ENCODE measurements around the gene MAGI1. TPM values are rescaled to one million over a fixed set of nuclear protein-coding genes. Genes with fewer than 3 reads are reported as not detected.
A peak's percentile ranks its signal among the peaks of the same experiment; 100 is the strongest.

MAGI1 gene
- total RNA-seq, 1 experiment from 2014 or later: 38.6 TPM

GRCh38 chr3:66035763-66036477 lies 2.8 kb downstream of the MAGI1 start:
- Histone ChIP-seq H3K79me2 (ENCODE audit: insufficient read depth, low read length) (peaks cover 69% of the 10 kb centered on the region), H3K9me2 (ENCODE audit: insufficient read depth) (no peaks in the 10 kb centered on the region), H2AFZ (ENCODE audit: low read depth, low read length, poor library complexity, severe bottlenecking) (no peak overlapping the region), H4K20me1 (ENCODE audit: insufficient read depth) (no peaks in the 10 kb centered on the region), H3K9me3 (ENCODE audit: control insufficient read depth in 1 of 2, insufficient read depth in 1 of 2, low read depth in 1 of 2, low read length in 2 of 2) (no peaks in the 10 kb centered on the region), H3K27me3 (ENCODE audit: insufficient read depth, low read length) (no peaks in the 10 kb centered on the region), H3K4me2 (ENCODE audit: low read length) (peak overlapping the region; percentile 91), H3K9ac (ENCODE audit: low read length) (no peak overlapping the region), H3K27ac (ENCODE audit: low read depth, low read length) (no peak overlapping the region), H3K4me1 (ENCODE audit: control insufficient read depth in 1 of 2, insufficient read depth in 2 of 2, low read length in 2 of 2) (peaks cover 26 to 28% of the 10 kb centered on the region in 2 experiments), H3K4me3 (replicated peaks in 1 of 2; ENCODE audit: low read depth in 1 of 2, low read length in 2 of 2) (peak overlapping the region in 1 of 2 experiments; percentile 81; a peak in 1 of 4 replicates), H3K36me3 (ENCODE audit: control insufficient read depth in 1 of 2, insufficient read depth in 2 of 2, low read length in 2 of 2) (no peaks in the 10 kb centered on the region)
- no peak for ATAC-seq
- ChIA-PET CTCF (no interaction called here), POLR2A (no interaction called here), RAD21 (ENCODE audit: low non-redundant PET in 1 of 2, low total read pairs in 2 of 2, uncharacterized antibody in 2 of 2, unreplicated experiment in 2 of 2) (no interaction called here)
- no TSS peak for BruUV-seq (replicated peaks)
- no peak for TF ChIP-seq EZH2phosphoT487 (IDR thresholded peaks at IDR 0.05; ENCODE audit: borderline replicate concordance)
- TF ChIP-seq CEBPB (IDR thresholded peaks at IDR 0.05; ENCODE audit: low read depth): no peak
- no peak for TF ChIP-seq ZFX (IDR thresholded peaks at IDR 0.05)
- no peak for TF ChIP-seq JUND (IDR thresholded peaks at IDR 0.05)
- TF ChIP-seq TCF7L2 (IDR thresholded peaks at IDR 0.05; ENCODE audit: borderline replicate concordance, extremely low read depth, insufficient read depth, insufficient read length): no peak
- TF ChIP-seq EGR1 (IDR thresholded peaks at IDR 0.05; ENCODE audit: low read depth): no peak
- TF ChIP-seq CTCF (IDR thresholded peaks at IDR 0.05 in 2 of 3, conservative IDR thresholded peaks at IDR 0.05 in 1 of 3; ENCODE audit: borderline replicate concordance in 1 of 3, insufficient read depth in 1 of 3, low read depth in 2 of 3, low read length in 2 of 3): no peak
- no peak for TF ChIP-seq POLR2AphosphoS5 (IDR thresholded peaks at IDR 0.05; ENCODE audit: low read depth, low read length)
- no peak for TF ChIP-seq ELF1 (IDR thresholded peaks at IDR 0.05; ENCODE audit: borderline replicate concordance, low read depth)
- no peak for TF ChIP-seq REST (IDR thresholded peaks at IDR 0.05; ENCODE audit: low read depth)
- no peak for TF ChIP-seq EZH2 (IDR thresholded peaks at IDR 0.05)
- TF ChIP-seq FOSL1 (IDR thresholded peaks at IDR 0.05; ENCODE audit: low read depth): no peak
- TF ChIP-seq RAD21 (IDR thresholded peaks at IDR 0.05; ENCODE audit: low read depth): no peak
- intact Hi-C loops (cut with micrococcal nuclease): loop anchor here (5.0 kb wide), 2 partner anchors 161 to 249 kb away; no protein-coding TSS in a partner anchor
- DNase-seq (ENCODE audit: low read depth, low spot score): no peak
